Mesothelial cell of epicardium (in vitro differentiated cells): ENCODE results near the gene MRPS30. TPM values are rescaled to one million over a fixed set of nuclear protein-coding genes. Genes with fewer than 3 reads are reported as not detected.

ENCODE experiments used
- DNase-seq, 2 experiments: peaks; one replicate each; pipeline ENCODE4 v3.0.0; 2021; ENCODE audit warnings: low spot score in 2 of 2; ENCODE audit not compliant: unreplicated experiment in 2 of 2
- H3K27ac Mint-ChIP-seq: 2 replicates; pipeline ENCODE4 v1.8.0; 2021; ENCODE audit warnings: mixed read lengths
- H3K27me3 Mint-ChIP-seq: 2 replicates; pipeline ENCODE4 v1.8.0; 2021; ENCODE audit warnings: low read depth, mixed read lengths
- H3K36me3 Mint-ChIP-seq: 2 replicates; pipeline ENCODE4 v1.8.0; 2021; ENCODE audit warnings: mixed read lengths
- H3K4me1 Mint-ChIP-seq: 2 replicates; pipeline ENCODE4 v1.8.0; 2021; ENCODE audit warnings: mixed read lengths
- H3K4me3 Mint-ChIP-seq: 2 replicates; pipeline ENCODE4 v1.8.0; 2021; ENCODE audit warnings: mild to moderate bottlenecking, moderate library complexity, mixed read lengths
- H3K9me3 Mint-ChIP-seq: 2 replicates; pipeline ENCODE4 v1.8.0; 2021; ENCODE audit warnings: mixed read lengths
- total RNA-seq: library from RNA; stranded (reverse); gene quantifications from 3 replicates; pipeline ENCODE4 v1.2.1, GENCODE V29; 2021
- TF ChIP-seq, protein P1 (sequence below): fragments of 200-600 bp; sonication (generic); IDR thresholded peaks from one replicate; pipeline ENCODE4 v1.5.0; 2021; ENCODE audit warnings: antibody characterized with exemption; ENCODE audit not compliant: unreplicated experiment

Gene MRPS30
- total RNA-seq, 1 donor from 2014 or later = 45.4 TPM

DNA sequence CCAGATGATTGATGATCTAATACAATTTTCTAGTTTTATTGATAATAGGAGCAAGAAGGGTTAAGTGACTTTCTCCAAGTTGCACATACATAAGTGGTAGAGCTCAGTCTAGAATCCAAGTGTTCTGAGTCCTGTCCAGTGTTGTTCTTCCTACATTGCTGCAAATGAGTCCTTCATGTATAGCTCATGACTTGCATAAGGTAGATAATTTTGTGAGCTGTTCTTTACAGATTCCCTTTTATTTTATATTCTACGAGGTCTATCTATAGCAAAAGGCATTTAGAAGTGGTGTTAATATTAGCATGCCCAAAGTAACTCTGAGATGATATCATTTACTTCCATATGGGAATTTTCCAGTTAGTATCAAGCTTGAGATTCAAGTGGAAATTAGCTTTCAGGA is 20.0 kb downstream of the MRPS30 start:
- Mint-ChIP-seq H3K27me3 (no peaks in the 10 kb centered on the region), H3K27ac (no peak overlapping the region), H3K4me1 (no peaks in the 10 kb centered on the region), H3K9me3 (peaks cover 3% of the 10 kb centered on the region), H3K36me3 (peaks cover 4% of the 10 kb centered on the region), H3K4me3 (no peak overlapping the region)
- no peak for DNase-seq
- TF ChIP-seq, protein P1, sequence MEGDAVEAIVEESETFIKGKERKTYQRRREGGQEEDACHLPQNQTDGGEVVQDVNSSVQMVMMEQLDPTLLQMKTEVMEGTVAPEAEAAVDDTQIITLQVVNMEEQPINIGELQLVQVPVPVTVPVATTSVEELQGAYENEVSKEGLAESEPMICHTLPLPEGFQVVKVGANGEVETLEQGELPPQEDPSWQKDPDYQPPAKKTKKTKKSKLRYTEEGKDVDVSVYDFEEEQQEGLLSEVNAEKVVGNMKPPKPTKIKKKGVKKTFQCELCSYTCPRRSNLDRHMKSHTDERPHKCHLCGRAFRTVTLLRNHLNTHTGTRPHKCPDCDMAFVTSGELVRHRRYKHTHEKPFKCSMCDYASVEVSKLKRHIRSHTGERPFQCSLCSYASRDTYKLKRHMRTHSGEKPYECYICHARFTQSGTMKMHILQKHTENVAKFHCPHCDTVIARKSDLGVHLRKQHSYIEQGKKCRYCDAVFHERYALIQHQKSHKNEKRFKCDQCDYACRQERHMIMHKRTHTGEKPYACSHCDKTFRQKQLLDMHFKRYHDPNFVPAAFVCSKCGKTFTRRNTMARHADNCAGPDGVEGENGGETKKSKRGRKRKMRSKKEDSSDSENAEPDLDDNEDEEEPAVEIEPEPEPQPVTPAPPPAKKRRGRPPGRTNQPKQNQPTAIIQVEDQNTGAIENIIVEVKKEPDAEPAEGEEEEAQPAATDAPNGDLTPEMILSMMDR = no peak

DNA sequence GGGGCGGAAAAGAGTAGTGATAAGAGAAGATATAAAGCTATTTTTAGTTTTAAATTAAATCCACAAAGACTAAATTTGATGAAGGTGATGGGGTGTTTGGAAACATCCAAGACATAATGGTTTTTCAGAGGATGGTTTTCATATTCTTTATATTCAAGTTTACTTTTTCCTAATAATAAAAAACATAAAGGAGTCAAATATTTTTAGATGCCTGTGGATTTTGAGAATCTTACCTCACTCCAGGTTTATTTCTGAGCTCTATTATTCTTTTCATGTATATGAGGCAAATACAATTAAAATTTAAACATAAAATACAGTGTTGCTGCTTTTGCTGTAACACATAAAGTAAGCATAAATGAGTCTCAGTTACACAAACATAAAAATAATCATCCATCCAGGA is 22.2 kb downstream of the MRPS30 start:
- Mint-ChIP-seq H3K36me3 (no peaks in the 10 kb centered on the region), H3K27me3 (no peaks in the 10 kb centered on the region), H3K27ac (no peak overlapping the region), H3K4me1 (no peaks in the 10 kb centered on the region), H3K9me3 (peaks cover 5% of the 10 kb centered on the region), H3K4me3 (no peak overlapping the region)
- TF ChIP-seq, protein P1 = no peak
- no peak for DNase-seq

DNA sequence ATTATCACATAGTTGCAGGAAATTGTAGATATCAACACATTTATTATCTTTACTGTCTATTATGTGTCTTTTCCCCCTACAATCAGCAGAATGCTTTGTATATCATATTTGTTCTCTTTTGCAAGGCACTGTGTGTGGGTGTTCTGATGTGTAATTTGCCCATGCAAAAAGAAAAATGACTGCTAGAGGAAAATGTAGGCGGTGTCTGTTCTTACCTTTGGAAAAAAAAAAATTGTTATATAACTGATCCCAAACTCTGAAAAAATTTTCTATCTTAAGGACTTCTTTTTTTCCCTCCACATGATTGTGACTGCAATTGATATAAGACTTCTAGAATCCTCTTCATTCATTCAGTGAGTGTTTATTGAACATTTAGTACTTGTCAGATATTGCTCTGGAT is 24.5 kb downstream of the MRPS30 start:
- Mint-ChIP-seq H3K9me3 (peaks cover 8% of the 10 kb centered on the region), H3K27me3 (no peaks in the 10 kb centered on the region), H3K4me3 (no peak overlapping the region), H3K36me3 (no peaks in the 10 kb centered on the region), H3K4me1 (no peaks in the 10 kb centered on the region), H3K27ac (no peak overlapping the region)
- TF ChIP-seq, protein P1 = no peak
- DNase-seq = no peak

DNA sequence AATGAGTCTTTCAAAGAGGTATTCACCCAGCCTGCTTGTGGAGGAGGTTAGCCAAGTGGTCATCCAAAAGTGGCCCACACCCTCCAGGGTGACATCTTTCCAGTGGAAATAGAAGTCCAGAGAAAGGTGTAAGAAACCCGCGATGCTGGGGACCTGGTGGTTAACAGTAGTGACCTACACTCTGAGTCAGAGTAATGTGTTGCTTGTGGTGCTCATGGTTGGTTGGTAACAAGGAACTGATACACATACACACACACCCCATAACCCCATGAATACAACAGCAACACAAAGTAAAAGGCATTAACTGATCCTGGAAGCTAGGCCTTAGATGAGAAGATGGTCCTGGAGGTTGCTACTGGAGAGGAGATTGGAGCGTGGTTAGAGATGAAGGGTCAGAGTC is 26.9 kb downstream of the MRPS30 start:
- TF ChIP-seq, protein P1 = no peak
- Mint-ChIP-seq H3K36me3 (no peaks in the 10 kb centered on the region), H3K9me3 (peaks cover 20% of the 10 kb centered on the region), H3K27me3 (no peaks in the 10 kb centered on the region), H3K27ac (no peak overlapping the region), H3K4me1 (no peaks in the 10 kb centered on the region), H3K4me3 (no peak overlapping the region)
- no peak for DNase-seq

DNA sequence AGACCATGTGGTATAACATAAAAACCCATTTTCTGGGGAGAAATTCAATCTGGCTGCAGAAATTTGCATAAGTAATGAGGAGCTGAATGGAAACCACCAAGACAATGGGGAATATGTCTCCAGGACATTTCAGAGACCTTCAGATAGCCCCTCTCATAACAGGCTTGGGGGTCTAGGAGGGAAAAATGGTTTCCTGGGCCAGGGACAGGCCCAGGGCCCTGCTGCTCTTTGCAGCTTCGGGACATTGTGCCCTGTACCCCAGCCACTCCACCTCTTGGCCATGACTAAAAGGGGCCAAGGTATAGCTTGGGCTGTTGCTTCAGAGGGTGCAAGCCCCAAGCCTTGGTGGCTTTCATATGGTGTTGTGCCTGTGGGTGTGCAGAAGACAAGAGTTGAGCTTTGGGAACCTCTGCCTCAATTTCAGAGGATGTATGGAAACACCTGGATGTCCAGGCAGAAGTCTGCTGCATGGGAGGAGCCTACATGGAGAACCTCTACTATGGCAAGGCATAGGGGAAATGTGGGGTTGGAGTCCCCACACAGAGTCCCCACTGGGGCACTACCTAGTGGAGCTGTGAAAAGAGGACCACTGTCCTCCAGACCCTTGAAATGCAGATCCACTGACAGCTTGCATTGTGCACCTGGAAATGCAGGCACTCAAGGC is 30.4 kb downstream of the MRPS30 start:
- H3K27me3 Mint-ChIP-seq = no peaks in the 10 kb centered on the region
- TF ChIP-seq, protein P1 = no peak
- no peaks in the 10 kb centered on the region for H3K36me3 Mint-ChIP-seq
- H3K27ac Mint-ChIP-seq = no peak overlapping the region
- no peak overlapping the region for H3K4me3 Mint-ChIP-seq
- H3K4me1 Mint-ChIP-seq = no peaks in the 10 kb centered on the region
- H3K9me3 Mint-ChIP-seq = peaks cover 20% of the 10 kb centered on the region
- no peak for DNase-seq
